OCI-LY3 (cell line): ENCODE measurements around the gene MTOR.

ENCODE experiments used
- EZH2phosphoT487 ChIP-seq: fragments of 200-600 bp; shearing (Covaris generic); IDR thresholded peaks from 2 replicates; pipeline ENCODE4 v1.6.1; 2018; ENCODE audit warnings: antibody characterized with exemption, mixed run types, low read depth
- TF ChIP-seq, protein P1 (sequence below): fragments of 200-600, 300-600 bp; sonication (generic); IDR thresholded peaks from 2 replicates; pipeline ENCODE4 v1.5.1; 2014; ENCODE audit warnings: antibody characterized with exemption, low read length, low read depth

DNA sequence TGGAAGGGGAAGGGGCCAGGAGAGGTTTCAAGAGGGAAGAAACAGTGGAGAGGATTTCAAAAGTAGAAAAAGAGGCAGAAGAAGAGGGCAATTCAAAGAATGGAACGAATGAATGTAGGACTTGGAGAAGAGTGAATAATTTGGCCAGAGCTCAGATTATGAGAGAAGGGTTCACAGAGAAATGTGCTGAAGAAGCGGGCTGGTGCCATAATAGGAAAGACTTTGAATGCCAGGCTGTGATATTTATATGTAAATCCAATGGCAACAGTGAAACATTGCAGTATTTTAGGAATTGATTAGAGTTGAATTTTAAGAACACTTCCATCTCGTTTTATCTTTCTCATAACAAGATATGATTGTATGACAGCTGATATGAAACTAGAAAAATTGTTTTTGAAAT is 109.2 kb downstream of the MTOR start:
- TF ChIP-seq, protein P1, sequence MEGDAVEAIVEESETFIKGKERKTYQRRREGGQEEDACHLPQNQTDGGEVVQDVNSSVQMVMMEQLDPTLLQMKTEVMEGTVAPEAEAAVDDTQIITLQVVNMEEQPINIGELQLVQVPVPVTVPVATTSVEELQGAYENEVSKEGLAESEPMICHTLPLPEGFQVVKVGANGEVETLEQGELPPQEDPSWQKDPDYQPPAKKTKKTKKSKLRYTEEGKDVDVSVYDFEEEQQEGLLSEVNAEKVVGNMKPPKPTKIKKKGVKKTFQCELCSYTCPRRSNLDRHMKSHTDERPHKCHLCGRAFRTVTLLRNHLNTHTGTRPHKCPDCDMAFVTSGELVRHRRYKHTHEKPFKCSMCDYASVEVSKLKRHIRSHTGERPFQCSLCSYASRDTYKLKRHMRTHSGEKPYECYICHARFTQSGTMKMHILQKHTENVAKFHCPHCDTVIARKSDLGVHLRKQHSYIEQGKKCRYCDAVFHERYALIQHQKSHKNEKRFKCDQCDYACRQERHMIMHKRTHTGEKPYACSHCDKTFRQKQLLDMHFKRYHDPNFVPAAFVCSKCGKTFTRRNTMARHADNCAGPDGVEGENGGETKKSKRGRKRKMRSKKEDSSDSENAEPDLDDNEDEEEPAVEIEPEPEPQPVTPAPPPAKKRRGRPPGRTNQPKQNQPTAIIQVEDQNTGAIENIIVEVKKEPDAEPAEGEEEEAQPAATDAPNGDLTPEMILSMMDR, result no peak
- TF ChIP-seq EZH2phosphoT487, result no peak
